Mucosa of descending colon (tissue), 3 donors: Measurements from ENCODE around the gene RMI2. TPM values are rescaled to one million over a fixed set of nuclear protein-coding genes. Genes with fewer than 3 reads are reported as not detected.

ENCODE experiments used
- ATAC-seq: fragments of 200-7000 bp; cut with Tn5 transposase; one replicate; pipeline ENCODE4 v1.9.1; 2020; ENCODE audit warnings: mild to moderate bottlenecking, moderate library complexity
- DNase-seq, 3 donors: peaks; one replicate each; pipeline ENCODE4 v3.0.0-alpha.2; 2020
- H3K36me3 ChIP-seq: fragments of 200-600 bp; one replicate; pipeline ENCODE4 v1.8.0; 2021; ENCODE audit warnings: low read depth, mild to moderate bottlenecking
- H3K4me1 ChIP-seq: fragments of 200-600 bp; one replicate; pipeline ENCODE4 v1.8.0; 2021; ENCODE audit warnings: low read depth, mild to moderate bottlenecking
- H3K4me3 ChIP-seq: fragments of 200-600 bp; one replicate; pipeline ENCODE4 v1.8.0; 2021; ENCODE audit warnings: mild to moderate bottlenecking
- H3K9me3 ChIP-seq: fragments of 200-600 bp; one replicate; pipeline ENCODE4 v1.8.0; 2021; ENCODE audit warnings: mild to moderate bottlenecking
- CTCF ChIP-seq: fragments of 200-600 bp; IDR thresholded peaks from one replicate; pipeline ENCODE4 v1.8.0; 2022; ENCODE audit warnings: antibody characterized with exemption, mild to moderate bottlenecking
- intact Hi-C, 2 donors: fragments of 100-400 bp; cut with DNase I in 1 of 2; cut with micrococcal nuclease in 1 of 2; formaldehyde crosslinking; loops; one replicate each; pipeline versions ENCODE4 v1.11.0 to v1.11.1; 2022; cut with DNase I, micrococcal nuclease
- long read RNA-seq, 2 donors: library from polyadenylated mRNA; unstranded; transcript quantifications; one replicate each; pipeline ENCODE4 v2.0.0, GENCODE V29; 2019 to 2021
- total RNA-seq, 3 donors: library from RNA; stranded (reverse); fragmentation: NEBNext Ultra II Directional in 2 of 3; extraction: Animal tissue kit (Norgen Biotek cat#: 25700) in 2 of 3; gene quantifications; one replicate each; pipeline versions ENCODE4 v1.2.1 to v1.2.4, GENCODE V29; 2021 to 2023
- donor health status: DM: no; HTN: no; CAD: no; lungs with moderate emphysema.
- donor health status: DM: no; HTN: no; CAD: no.
- donor health status: DM: no; HTN: yes; CAD: no.

RMI2 gene
- 10 to 100 TPM in 1 of 3 donors, 1 to 10 TPM in 2; 2.1 to 12.1 (median 7.0) TPM for total RNA-seq
- long read RNA-seq, donor 1, partial matches to known transcripts, result 0 of 2 reads
- long read RNA-seq, donor 1, other reads (novel, unspliced or antisense), result 1 of 2 reads
- long read RNA-seq, donor 2, partial matches to known transcripts, result 0 of 2 reads
- long read RNA-seq, donor 2, other reads (novel, unspliced or antisense), result 1 of 2 reads

GRCh38 chr16:11345040-11345862, at the start of gene RMI2:
RMI2 (plus strand) TSS chr16:11345459; CDS start chr16:11345472, 13 bp downstream.
- DNase-seq, result peak; percentile 97 to 98 (median 97)
- no peak for TF ChIP-seq CTCF
- Histone ChIP-seq H3K36me3 (no peaks in the 10 kb centered on the region), H3K9me3 (no peaks in the 10 kb centered on the region), H3K4me3 (peak within 1 kb of the TSS; percentile 25), H3K4me1 (peaks cover 6% of the 10 kb centered on the region)
- ATAC-seq, result peak; percentile 99
- intact Hi-C loops, result loop anchor here in 1 of 2 donors (10.0 kb wide), 1 partner anchor 80 kb away; the partner anchor contains the start of gene TNP2

- H3K9me3 ChIP-seq, result no peaks in the 10 kb centered on the region
- DNase-seq, result no peak
- intact Hi-C loops, result no loop called here
- H3K4me1 ChIP-seq, result peaks cover 12% of the 10 kb centered on the region
- H3K36me3 ChIP-seq, result no peaks in the 10 kb centered on the region
- ATAC-seq, result no peak
- TF ChIP-seq CTCF, result no peak
- H3K4me3 ChIP-seq, result no peak overlapping the region
These were observed 49.6 kb upstream of the RMI2 start for GRCh38 chr16:11295672-11296071.

GRCh38 chr16:11296351-11296705, 48.9 kb upstream of the RMI2 start:
- intact Hi-C loops, result no loop called here
- ATAC-seq, result no peak
- H3K36me3 ChIP-seq, result no peaks in the 10 kb centered on the region

GRCh38 chr16:11296706-11297491, 48.4 kb upstream of the RMI2 start:
- ATAC-seq, result peak; percentile 31
- Histone ChIP-seq H3K4me3 (no peak overlapping the region), H3K36me3 (no peaks in the 10 kb centered on the region), H3K9me3 (no peaks in the 10 kb centered on the region), H3K4me1 (peaks cover 12% of the 10 kb centered on the region)
- intact Hi-C loops, result no loop called here
- TF ChIP-seq CTCF, result no peak
- DNase-seq, result no peak

More at GRCh38 chr16:11296351-11296705, 48.9 kb upstream of the RMI2 start:
- Histone ChIP-seq H3K9me3 (no peaks in the 10 kb centered on the region), H3K4me3 (no peak overlapping the region), H3K4me1 (peaks cover 12% of the 10 kb centered on the region)
- no peak for DNase-seq
- TF ChIP-seq CTCF, result no peak

GRCh38 chr16:11297492-11298142, 47.6 kb upstream of the RMI2 start:
- DNase-seq (peak; percentile 60 to 89 (median 75)), ATAC-seq (peak; percentile 90)
- Histone ChIP-seq H3K36me3 (no peaks in the 10 kb centered on the region), H3K4me1 (peaks cover 12% of the 10 kb centered on the region), H3K9me3 (no peaks in the 10 kb centered on the region), H3K4me3 (no peak overlapping the region)
- TF ChIP-seq CTCF, result no peak
- intact Hi-C loops, result no loop called here
